Peyer's patch (tissue), 4 donors: ENCODE results near the gene PLXNB2. TPM values are rescaled to one million over a fixed set of nuclear protein-coding genes. Genes with fewer than 3 reads are reported as not detected.

Experiments used
- DNase-seq, 3 donors: peaks; one replicate each; pipeline ENCODE4 v3.0.0-alpha.2; 2017 to 2019
- H3K27ac ChIP-seq, 4 donors: fragments of 200-600 bp; sonication (generic); one replicate each; pipeline ENCODE4 v1.5.1; 2016 to 2019
- H3K27me3 ChIP-seq, 2 donors: fragments of 200-600 bp; sonication (generic); one replicate each; pipeline ENCODE4 v1.5.1; 2019
- H3K36me3 ChIP-seq, 3 donors: fragments of 200-600 bp; sonication (generic); one replicate each; pipeline ENCODE4 v1.5.1; 2016 to 2019
- H3K4me1 ChIP-seq, 4 donors: fragments of 200-600 bp; sonication (generic); one replicate each; pipeline ENCODE4 v1.5.1; 2016 to 2019
- H3K4me3 ChIP-seq, 4 donors: fragments of 200-600 bp; sonication (generic); 1 replicate in 3 of 4; 2 replicates in 1 of 4; pipeline ENCODE4 v1.5.1; 2016 to 2019; ENCODE audit warnings: mild to moderate bottlenecking in 1 of 4
- H3K9me3 ChIP-seq, 4 donors: fragments of 200-600 bp; sonication (generic); one replicate each; pipeline ENCODE4 v1.5.1; 2016 to 2019; ENCODE audit warnings: mild to moderate bottlenecking in 1 of 4
- POLR2A ChIP-seq, 2 donors: fragments of 450-650 bp; IDR thresholded peaks; one replicate each; pipeline ENCODE4 v1.5.1; 2017; ENCODE audit warnings: antibody characterized with exemption in 2 of 2, mild to moderate bottlenecking in 2 of 2, moderate library complexity in 2 of 2
- total RNA-seq, 4 donors: library from RNA; depleted of rRNA; stranded (reverse); fragments of >200 nt; gene quantifications; one replicate each; pipeline ENCODE4 v1.1.0, GENCODE V29; 2016
- TF ChIP-seq, protein P1 (sequence below), 6 experiments: fragments of 450-650 bp in 4 of 6; fragments of 200-600 bp in 2 of 6; sonication (generic) in 1 of 6; IDR thresholded peaks; one replicate each; pipeline ENCODE4 v1.5.1; 2017 to 2019; ENCODE audit warnings: antibody characterized with exemption in 6 of 6, mild to moderate bottlenecking in 3 of 6, moderate library complexity in 1 of 6

PLXNB2 gene
- total RNA-seq, 4 donors from 2014 or later = 182 to 597 (median 307) TPM

DNA sequence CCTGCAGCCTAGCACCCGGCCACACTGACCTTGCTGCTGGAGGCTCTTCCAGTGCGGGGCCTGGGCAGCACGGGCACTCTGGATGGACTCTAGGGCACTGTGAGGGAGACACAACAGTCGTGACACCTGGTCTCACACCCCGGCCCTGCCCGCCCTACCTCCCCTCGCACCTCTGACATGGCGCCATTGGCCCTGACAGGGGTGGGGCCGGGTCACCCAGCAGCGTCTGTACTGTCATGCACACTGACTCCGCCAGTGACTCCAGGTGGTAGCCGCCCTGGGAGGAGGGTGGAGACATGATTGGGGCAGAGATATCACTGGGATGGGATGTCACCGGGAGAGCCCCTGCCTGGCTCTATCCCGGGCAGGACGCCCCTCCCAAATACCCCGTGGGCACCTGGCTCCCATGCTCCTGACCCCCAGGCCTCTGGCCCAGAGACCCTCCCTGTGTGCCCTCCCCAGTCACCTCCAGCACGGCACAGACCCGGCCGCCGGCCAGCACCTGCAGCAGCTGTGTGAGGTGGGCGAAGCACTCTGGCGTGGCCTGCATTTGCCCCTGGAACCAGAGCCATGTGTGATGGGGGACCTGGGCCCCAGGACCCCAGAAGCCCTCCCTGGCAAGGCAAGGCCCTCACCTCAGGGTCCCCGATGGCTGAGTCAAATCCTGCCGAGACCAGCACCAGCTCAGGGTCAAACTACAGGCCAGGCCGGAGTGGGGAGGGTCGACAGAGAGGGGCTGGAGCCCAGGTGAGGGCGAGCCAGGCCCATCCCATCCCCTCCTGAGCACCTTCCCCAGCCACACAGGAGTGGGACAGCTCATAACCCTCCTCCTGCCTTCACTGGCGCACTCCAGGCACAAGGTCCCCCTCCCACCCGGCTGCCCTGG, 59.0 kb downstream of the PLXNB2 start:
- peak overlapping the region in 2 of 4 donors; percentile 11 to 25 for H3K27ac ChIP-seq
- no peak for DNase-seq
- H3K9me3 ChIP-seq = no peaks in the 10 kb centered on the region
- H3K4me1 ChIP-seq = peaks cover 9 to 61% (median 35%) of the 10 kb centered on the region in 4 donors
- peaks cover 0 to 13% (median 0%) of the 10 kb centered on the region in 3 donors for H3K36me3 ChIP-seq
- no peaks in the 10 kb centered on the region for H3K27me3 ChIP-seq
- H3K4me3 ChIP-seq = no peak overlapping the region
- TF ChIP-seq POLR2A (IDR thresholded peaks at IDR 0.05) = no peak
- TF ChIP-seq, protein P1, sequence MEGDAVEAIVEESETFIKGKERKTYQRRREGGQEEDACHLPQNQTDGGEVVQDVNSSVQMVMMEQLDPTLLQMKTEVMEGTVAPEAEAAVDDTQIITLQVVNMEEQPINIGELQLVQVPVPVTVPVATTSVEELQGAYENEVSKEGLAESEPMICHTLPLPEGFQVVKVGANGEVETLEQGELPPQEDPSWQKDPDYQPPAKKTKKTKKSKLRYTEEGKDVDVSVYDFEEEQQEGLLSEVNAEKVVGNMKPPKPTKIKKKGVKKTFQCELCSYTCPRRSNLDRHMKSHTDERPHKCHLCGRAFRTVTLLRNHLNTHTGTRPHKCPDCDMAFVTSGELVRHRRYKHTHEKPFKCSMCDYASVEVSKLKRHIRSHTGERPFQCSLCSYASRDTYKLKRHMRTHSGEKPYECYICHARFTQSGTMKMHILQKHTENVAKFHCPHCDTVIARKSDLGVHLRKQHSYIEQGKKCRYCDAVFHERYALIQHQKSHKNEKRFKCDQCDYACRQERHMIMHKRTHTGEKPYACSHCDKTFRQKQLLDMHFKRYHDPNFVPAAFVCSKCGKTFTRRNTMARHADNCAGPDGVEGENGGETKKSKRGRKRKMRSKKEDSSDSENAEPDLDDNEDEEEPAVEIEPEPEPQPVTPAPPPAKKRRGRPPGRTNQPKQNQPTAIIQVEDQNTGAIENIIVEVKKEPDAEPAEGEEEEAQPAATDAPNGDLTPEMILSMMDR (IDR thresholded peaks at IDR 0.05) = no peak

DNA sequence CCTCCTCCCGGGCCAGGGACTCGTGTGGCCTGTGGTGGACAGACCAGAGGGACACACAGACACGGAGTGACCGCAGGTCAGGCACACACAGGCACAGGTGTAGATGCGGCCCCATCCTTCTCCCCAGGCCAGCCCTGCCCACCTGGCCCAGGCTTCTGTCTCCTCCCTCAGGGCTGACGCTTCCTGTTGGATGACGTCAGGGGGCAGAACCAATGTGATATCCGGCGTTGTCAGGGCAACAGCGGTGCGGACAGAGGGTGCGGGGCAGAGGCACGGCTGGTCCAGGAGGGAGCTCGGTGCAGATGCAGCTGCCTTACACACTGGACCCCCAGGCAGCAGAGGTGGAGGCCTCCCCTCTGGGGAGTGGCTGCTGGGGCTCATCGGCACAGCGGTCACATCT, 59.7 kb downstream of the PLXNB2 start:
- DNase-seq = peak; percentile 66 to 83 (median 75)
- Histone ChIP-seq H3K27ac (peak overlapping the region in 2 of 4 donors; percentile 11 to 25), H3K9me3 (no peaks in the 10 kb centered on the region), H3K36me3 (peaks cover 0 to 13% (median 0%) of the 10 kb centered on the region in 3 donors), H3K4me1 (peaks cover 9 to 68% (median 41%) of the 10 kb centered on the region in 4 donors), H3K4me3 (no peak overlapping the region), H3K27me3 (no peaks in the 10 kb centered on the region)
- TF ChIP-seq, protein P1 (IDR thresholded peaks at IDR 0.05) = no peak
- no peak for TF ChIP-seq POLR2A (IDR thresholded peaks at IDR 0.05)

DNA sequence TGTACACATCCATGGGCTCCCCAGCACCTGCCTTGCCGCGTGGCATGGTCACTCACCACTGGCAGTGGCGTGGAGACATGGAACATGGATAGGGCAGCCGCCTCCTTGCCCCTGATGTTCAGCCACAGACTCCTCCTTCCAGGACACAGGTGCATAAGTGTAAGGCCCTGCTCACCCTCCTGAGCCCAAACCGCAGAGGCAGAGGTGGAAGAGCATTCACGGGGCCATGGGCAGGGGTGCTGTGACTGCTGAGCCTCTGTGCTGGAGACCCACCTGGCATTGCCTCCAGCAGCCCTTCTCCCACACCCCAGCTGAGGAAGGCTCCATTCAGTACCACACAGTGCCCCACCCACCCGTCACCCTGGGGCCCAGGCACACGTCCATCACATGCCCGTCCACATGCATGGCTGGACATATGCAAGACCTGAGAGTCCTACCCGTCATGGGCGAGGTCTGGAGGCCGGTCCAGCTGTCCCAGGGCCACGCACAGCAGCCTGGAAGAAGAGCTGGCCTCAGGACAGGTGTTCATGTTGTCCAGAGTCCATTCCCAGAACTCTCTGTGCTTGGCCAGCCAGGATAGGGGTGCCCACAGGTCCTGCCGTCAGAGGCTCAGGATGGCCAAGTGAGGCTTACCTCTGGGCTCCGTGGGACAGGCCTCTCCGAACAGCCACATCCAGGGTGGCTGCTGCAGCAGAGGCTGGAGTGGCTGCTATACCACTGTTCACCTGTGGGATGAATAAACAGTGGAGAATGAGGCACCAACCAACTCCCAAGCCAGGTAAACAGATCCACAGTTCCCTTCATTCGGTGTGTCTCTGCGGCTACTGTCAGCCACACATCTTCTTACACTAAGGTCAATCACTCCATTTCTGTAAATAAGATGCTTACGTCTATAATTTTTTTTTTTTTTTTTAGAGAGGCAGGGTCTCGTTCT, 60.9 kb downstream of the PLXNB2 start:
- H3K4me1 ChIP-seq = peaks cover 10 to 74% (median 46%) of the 10 kb centered on the region in 4 donors
- H3K9me3 ChIP-seq = no peaks in the 10 kb centered on the region
- peak overlapping the region in 1 of 4 donors; percentile 77 for H3K4me3 ChIP-seq

DNA sequence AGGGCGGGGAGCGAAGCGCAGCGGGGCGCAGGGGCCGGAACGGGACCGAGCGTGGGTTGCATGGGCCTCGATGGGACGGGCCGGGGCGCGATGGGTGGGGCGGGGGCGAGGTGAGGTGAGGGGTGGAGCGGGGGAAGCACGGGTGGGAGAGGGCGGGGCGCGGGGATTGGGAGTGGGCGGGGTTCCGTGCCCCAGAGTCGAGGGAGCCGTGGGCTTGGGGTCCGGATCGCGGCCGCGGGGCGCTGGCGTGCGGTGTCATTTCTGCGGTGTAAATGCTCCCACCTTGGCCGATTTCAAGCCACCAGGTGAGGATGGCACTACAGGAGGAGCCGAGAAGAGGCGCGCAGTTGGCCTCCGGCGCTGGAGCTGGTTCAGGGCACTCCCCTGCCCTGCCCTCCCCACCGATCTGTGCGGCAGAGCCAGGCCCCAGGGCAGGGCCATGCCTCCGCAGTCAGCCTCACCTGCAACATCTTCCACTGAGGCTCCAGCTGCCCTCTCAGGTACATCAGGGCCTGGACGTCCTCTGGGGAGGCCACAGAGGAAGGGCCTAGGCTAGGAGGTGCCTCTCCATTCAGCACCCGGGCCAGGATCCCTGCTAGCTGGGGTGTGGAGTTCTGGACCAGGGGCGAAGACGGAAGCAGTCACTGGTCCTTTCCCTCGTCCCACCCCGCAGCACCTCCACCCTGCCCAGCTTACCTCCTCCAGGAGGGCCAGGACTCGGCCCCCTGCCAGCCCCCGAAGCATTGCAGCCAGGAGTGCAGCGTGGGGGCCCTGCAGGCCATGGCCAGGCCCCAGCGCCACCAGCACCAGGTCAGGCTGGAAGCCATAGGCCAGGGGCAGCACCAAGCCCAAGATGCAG, 62.0 kb downstream of the PLXNB2 start:
- TF ChIP-seq POLR2A (IDR thresholded peaks at IDR 0.05) = no peak
- TF ChIP-seq, protein P1 (IDR thresholded peaks at IDR 0.05) = no peak
- Histone ChIP-seq H3K9me3 (no peaks in the 10 kb centered on the region), H3K36me3 (peaks cover 0 to 13% (median 0%) of the 10 kb centered on the region in 3 donors), H3K27me3 (no peaks in the 10 kb centered on the region), H3K27ac (peak overlapping the region; percentile 94 to 98 (median 95)), H3K4me1 (peaks cover 13 to 79% (median 43%) of the 10 kb centered on the region in 4 donors), H3K4me3 (peak overlapping the region; percentile 77 to 89 (median 88))
- DNase-seq = no peak

More for the DNA sequence above, 60.9 kb downstream of the PLXNB2 start:
- TF ChIP-seq POLR2A (IDR thresholded peaks at IDR 0.05) = no peak
- TF ChIP-seq, protein P1 (IDR thresholded peaks at IDR 0.05) = peak in 2 of 6 experiments; percentile 16 to 28
- no peak for DNase-seq
- Histone ChIP-seq H3K27me3 (no peaks in the 10 kb centered on the region), H3K36me3 (peaks cover 0 to 13% (median 0%) of the 10 kb centered on the region in 3 donors), H3K27ac (no peak overlapping the region)
